HCT116 (cell line): ENCODE data around the gene CCDC61.

ENCODE experiments used
- CBX3 ChIP-seq: IDR thresholded peaks from 2 replicates; pipeline ENCODE4 v1.6.1; 2012; ENCODE audit warnings: low read depth
- CEBPB ChIP-seq: IDR thresholded peaks from 2 replicates; pipeline ENCODE4 v1.6.1; 2012; ENCODE audit warnings: low read depth
- POLR2A ChIP-seq: IDR thresholded peaks from 2 replicates; pipeline ENCODE4 v1.7.0; 2011; ENCODE audit warnings: borderline replicate concordance; ENCODE audit not compliant: insufficient read depth, insufficient read length; ENCODE audit errors: extremely low read depth
- RAD21 ChIP-seq: IDR thresholded peaks from 2 replicates; pipeline ENCODE4 v1.6.1; 2012; ENCODE audit warnings: low read depth, mild to moderate bottlenecking
- TCF7L2 ChIP-seq: IDR thresholded peaks from 2 replicates; pipeline ENCODE4 v1.7.0; 2011; ENCODE audit warnings: borderline replicate concordance, inconsistent platforms; ENCODE audit not compliant: insufficient read depth, insufficient read length; ENCODE audit errors: extremely low read depth
- TF ChIP-seq, protein P1 (sequence below), 3 experiments: fragments of 200-600 bp in 1 of 3; sonication (generic) in 1 of 3; IDR thresholded peaks in 2 of 3; conservative IDR thresholded peaks in 1 of 3; 2 replicates each; pipeline ENCODE4 v1.5.1; 2012 to 2017; ENCODE audit warnings: low read depth in 2 of 3, low read length in 2 of 3, antibody characterized with exemption in 1 of 3, borderline replicate concordance in 1 of 3, control low read depth in 1 of 3, mild to moderate bottlenecking in 1 of 3, mixed read lengths in 1 of 3, mixed run types in 1 of 3, moderate library complexity in 1 of 3; ENCODE audit not compliant: insufficient read depth in 1 of 3
- TF ChIP-seq, protein P2 (sequence below): IDR thresholded peaks from 2 replicates; pipeline ENCODE4 v1.6.1; 2012

DNA sequence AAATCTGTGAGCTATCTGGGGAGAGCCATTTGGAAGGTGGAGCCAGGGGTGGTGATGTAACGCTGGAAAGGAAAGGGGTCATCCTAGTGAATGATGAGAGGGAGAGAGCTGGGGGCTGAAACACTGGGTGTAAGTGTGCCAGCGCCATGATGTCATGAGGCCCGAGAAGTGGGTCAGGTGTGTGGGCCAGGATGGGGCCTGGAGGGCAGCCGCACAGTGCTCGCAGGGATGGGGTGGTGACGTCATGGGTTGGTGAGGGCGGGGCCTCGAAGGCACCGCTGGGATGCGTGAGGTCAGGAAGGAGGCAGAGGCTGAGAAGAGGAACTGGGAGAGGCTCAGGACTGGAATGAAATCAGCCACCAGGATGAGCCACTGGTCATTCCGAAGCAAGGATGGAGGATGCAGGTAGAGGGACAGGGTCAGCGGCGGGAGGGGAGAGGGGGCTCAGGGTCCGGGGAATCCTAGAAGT is 4.4 kb downstream of the CCDC61 start:
- TF ChIP-seq, protein P1, sequence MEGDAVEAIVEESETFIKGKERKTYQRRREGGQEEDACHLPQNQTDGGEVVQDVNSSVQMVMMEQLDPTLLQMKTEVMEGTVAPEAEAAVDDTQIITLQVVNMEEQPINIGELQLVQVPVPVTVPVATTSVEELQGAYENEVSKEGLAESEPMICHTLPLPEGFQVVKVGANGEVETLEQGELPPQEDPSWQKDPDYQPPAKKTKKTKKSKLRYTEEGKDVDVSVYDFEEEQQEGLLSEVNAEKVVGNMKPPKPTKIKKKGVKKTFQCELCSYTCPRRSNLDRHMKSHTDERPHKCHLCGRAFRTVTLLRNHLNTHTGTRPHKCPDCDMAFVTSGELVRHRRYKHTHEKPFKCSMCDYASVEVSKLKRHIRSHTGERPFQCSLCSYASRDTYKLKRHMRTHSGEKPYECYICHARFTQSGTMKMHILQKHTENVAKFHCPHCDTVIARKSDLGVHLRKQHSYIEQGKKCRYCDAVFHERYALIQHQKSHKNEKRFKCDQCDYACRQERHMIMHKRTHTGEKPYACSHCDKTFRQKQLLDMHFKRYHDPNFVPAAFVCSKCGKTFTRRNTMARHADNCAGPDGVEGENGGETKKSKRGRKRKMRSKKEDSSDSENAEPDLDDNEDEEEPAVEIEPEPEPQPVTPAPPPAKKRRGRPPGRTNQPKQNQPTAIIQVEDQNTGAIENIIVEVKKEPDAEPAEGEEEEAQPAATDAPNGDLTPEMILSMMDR (IDR thresholded peaks at IDR 0.05 in 2 of 3, conservative IDR thresholded peaks at IDR 0.05 in 1 of 3; ENCODE audit: borderline replicate concordance in 1 of 3, insufficient read depth in 1 of 3, low read depth in 2 of 3, low read length in 2 of 3), result no peak
- TF ChIP-seq RAD21 (no peak), CBX3 (no peak), TCF7L2 (no peak), POLR2A (no peak), CEBPB (no peak)
- TF ChIP-seq, protein P2, sequence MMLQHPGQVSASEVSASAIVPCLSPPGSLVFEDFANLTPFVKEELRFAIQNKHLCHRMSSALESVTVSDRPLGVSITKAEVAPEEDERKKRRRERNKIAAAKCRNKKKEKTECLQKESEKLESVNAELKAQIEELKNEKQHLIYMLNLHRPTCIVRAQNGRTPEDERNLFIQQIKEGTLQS, result no peak
